Stimulated activated CD4-positive, alpha-beta T cell treated with anti-CD3 and anti-CD28 coated beads, Interleukin-12 subunit alpha, Interleukin-12 subunit beta, amount 100 ng/mL, for 4 hours (primary cell): ENCODE measurements around the gene SPACA7.
"Not testable (repeated sequence)": the region's sequence is repeated elsewhere in the genome, so short reads cannot be mapped to it uniquely, and the experiment has no call there.

Source experiments
- DNase-seq: peaks from one replicate; pipeline ENCODE4 v3.0.0-alpha.2; 2020

Gene SPACA7

GRCh38 chr13:112351825-112352224, 24.3 kb upstream of the SPACA7 start:
- DNase-seq, result no peak

GRCh38 chr13:112353856-112354255, 22.3 kb upstream of the SPACA7 start:
- no peak for DNase-seq

DNA sequence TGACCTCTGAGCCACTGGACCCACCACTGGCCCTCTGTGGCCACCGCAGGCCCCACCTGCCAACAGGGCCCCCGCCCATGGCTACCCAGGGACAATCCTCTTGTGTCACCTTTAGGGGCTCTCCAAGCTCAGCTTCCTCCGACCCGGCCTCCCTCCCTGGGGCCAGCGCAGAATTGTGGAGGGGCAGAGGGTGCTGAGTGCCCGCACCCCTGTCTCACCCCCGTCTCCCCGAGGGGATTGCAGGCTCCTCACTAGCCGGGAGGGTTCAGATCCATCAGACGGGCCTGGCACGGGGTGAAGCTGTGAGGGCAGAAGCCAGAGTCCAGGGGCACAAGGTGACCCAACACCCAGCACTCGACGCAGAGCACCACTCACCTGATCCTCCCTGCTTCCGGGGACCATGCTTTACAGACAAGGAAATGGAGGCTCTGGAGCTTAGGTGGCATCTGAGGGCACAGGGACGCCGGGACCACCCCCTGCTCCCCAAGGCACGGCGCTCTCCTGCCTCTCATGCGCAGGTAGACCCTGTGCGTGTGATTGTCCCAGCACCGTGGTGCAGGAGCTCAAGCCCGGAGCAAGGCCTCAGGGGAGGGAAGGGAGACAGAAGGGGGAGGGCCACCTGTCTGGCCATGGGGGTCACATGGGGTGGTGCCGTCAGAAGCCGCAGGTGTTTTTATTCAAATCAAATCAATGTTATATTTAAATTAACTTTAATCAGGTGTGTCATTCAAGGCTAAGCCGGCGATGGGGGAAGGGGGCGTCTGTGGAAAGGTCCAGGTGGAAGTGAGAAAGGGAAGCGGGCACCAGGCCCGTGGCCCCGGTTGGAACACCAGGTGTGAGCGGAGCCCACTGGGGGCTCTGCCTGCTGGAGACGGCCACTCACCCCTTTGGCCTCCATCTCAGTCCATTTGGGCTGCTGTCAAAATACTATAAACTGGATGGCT, 21.6 kb upstream of the SPACA7 start:
- DNase-seq, result no peak

DNA sequence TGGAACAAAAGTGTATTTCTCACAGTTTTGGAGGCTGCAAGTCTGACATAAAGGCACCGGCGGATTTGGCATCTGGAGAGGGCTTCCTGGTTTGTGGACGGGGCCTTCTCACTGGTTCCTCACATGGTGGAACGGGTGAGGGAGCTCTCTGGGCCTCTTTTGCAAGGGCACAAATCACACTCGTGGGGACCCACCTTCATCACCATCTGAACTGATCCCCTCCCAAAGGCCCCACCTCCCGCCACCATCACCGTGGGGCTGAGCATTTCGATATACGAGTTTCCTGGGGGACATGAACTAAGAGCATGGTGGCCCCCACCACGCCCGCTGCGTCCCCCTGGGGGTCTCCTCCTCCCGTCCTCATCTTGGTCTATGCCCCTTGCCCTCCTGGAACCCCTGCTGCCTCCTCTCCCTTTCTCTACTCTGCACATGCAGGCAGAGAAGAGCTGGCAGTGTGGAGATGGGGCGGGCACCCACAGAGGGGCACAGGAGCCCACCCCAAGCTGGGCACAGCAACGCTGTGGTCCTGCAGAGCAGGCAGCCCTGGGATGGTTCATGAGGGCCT, 20.8 kb upstream of the SPACA7 start:
- no peak for DNase-seq

GRCh38 chr13:112356190-112356589, 20.0 kb upstream of the SPACA7 start:
- no peak for DNase-seq

GRCh38 chr13:112358156-112358555, 18.0 kb upstream of the SPACA7 start:
- no peak for DNase-seq

DNA sequence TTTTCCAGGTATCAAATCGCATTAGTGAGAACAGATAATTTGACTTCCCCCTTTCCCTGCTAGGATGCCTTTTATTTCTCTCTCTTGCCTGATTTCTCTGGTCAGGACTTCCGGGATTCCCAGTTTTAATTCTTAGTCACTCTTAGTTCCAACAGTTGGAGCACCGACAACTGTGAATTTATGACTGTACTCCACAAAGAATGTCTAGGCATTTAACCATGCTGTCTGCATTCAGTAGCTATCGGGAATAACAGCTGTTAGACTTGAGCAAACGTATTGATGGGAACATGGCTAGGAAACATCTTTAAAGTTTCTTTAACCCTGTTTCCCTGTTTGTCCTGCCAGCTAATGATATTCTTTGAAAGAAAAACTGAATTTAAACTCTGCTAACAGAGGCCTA, 14.1 kb upstream of the SPACA7 start:
- no peak for DNase-seq

DNA sequence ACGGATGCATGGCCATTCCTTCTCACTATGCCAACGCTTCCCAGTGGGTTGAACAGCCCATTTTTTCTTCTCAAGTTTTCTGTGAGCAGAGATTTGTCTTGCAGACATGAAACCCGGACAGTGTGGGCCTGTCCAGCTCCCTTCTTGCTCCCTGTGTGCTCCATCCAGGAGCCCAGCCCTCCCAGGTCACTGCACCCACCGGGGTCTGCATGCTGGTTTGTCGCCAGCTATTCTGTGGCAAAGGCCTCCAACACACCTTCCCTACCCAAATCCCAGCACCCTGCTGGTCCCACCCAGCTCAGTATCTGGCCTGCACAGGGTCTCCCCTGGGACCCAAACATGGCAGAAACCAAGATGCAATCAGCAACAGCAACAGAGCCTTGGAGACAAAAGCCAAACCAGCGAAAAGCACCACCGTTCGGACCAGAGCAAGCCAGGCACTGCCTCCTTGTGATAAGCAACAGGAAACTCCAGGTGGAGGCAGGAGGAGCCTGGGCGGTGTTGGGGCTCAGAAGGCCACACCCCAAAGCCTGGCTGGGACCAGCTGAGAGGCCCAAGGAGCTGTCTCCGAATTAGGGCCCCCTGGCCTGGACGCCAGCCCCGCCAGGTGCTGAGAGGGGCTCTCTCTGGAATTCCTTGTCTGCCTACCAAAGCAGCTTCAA, 12.2 kb upstream of the SPACA7 start:
- DNase-seq, result no peak

GRCh38 chr13:112366907-112367646, 9.1 kb upstream of the SPACA7 start:
- no peak for DNase-seq

DNA sequence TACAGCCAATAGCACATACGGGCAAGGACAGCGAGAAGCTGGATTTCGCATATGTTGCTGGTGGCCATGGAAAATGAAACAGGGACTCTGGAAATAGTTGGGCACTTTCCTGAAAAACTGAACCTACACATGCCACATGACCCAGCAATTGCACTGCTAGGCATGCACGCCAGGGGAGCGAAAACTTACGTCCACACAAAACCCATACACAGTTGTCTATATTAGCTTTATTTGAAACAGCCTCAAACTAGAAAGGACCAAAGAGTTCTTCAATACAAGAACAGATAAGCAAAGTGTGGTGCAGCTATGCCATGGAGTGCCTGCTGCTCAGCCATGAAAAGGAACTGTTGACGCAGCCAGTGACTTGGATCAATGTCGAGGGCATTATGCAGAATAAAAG, 7.3 kb upstream of the SPACA7 start:
- DNase-seq, result no peak

DNA sequence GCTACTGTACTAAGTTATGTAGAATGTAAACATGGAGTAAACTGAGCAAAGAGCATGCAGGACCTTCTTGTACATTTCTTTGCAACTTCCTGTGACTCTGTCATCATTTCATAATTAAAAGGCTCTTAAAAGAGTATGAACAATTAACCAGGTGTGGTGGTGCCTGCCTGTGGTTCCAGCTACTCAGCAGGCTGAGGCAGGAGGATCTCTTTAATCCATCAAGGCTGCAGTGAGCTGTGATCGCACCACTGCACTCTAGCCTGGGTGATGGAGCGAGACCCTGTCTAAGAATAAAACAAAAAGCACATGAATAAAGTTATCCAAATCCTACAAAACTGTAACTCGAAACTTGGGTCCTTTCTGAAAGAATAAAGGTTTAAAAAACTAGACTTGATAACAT, 5.8 kb upstream of the SPACA7 start:
- DNase-seq, result no peak

DNA sequence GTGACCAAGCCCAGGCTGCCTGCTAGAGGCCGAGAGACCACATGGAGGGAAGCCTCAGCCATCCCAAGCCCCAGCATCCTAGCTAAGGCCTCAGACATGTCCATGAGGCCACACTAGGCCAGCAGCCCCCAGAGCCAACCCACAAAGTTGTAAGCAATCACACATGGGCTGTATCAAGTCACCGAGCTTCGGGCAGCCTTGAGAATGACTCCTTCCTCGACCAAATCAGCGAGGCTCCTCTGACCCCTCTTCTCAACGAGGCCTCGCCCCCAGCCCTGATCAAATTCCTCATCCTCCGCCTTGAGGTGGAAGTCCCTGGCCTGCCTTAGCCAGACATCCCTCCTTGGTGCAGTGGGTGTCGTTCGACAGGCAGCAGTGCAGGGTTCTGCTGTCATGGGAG, 1.9 kb upstream of the SPACA7 start:
- DNase-seq, result no peak

- DNase-seq, result no peak
Observed at GRCh38 chr13:112391746-112392145, 15.6 kb downstream of the SPACA7 start.

DNA sequence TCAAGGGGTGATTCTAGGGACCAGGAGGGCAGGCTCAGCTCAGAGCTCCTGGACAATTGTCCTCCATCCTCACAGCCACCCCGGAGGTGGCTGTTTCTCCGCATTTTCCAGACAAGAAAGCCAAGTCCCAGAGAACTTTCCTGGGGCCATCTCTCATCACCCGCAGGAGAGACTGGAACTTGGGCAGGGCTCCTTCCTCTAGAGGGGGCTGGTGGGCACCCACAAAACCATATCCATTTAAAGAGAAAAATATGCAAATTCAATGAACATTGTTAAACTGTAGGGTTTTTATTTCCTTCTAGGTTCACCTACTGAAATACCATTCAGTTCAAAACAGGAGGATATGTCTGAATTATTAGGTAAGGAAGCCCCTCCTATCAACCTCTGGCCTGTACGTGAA, 16.6 kb downstream of the SPACA7 start:
- no peak for DNase-seq

GRCh38 chr13:112395022-112395421, 18.9 kb downstream of the SPACA7 start:
- not testable (repeated sequence) for DNase-seq

GRCh38 chr13:112395941-112396340, 19.8 kb downstream of the SPACA7 start:
- DNase-seq, result not testable (repeated sequence)

- DNase-seq, result no peak
Observed at GRCh38 chr13:112397108-112397507, 21.0 kb downstream of the SPACA7 start.

DNA sequence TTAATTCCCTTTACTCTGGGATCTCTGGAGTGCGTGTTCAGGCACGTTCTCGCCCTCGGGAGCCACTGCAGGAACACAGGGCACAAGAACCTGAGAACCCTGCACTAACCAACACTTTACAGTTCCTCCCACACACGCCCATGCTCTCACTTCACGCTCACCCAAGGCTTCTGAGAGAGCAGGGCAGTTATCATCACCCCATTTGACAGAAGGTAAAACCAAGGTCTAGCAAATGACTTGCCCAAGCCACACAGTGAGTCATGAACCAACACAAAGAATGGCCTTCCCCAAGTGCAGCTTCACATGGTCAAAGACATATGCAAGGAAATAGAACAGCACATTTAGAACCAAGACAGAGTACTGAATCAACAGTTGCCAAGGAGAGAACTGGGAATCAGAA, 22.2 kb downstream of the SPACA7 start:
- DNase-seq, result not testable (repeated sequence)

GRCh38 chr13:112409828-112410227, 33.7 kb downstream of the SPACA7 start:
- DNase-seq, result not testable (repeated sequence)

DNA sequence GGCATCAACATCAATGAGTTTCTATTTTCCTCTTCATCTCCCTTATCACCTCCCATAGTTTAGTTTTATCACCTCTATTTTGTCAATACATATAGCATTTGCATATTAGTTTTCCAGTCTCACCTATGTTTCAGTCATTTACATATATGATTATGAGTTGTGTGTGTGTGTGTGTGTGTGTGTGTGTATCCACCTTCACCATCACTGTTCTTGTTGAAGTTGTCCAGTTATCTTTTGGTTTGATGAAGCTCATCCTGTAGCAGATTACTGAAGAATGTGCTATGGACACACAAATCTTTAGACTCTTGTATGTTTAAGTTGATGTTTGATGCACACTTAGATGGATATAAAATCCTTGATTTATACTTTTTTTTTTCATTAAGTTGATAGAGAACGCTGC, 40.5 kb downstream of the SPACA7 start:
- DNase-seq, result no peak

DNA sequence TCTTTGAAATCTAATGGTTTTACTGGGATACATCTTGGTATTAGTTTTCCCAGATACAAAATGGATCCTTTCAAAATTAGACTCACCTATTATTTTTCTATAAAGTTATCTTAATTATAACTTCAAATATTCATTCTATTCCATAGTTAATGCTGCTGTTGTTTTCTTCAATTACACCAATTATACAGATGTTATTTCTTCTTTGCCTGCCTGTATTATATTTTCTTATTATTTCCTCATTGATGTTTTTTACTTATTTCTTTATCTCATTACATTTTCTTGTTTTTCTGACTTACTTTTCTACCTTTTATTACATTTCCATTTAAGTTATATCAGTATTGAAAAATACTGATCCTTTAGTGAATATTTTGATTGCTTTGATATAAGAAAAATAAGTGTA, 40.9 kb downstream of the SPACA7 start:
- DNase-seq, result no peak

DNA sequence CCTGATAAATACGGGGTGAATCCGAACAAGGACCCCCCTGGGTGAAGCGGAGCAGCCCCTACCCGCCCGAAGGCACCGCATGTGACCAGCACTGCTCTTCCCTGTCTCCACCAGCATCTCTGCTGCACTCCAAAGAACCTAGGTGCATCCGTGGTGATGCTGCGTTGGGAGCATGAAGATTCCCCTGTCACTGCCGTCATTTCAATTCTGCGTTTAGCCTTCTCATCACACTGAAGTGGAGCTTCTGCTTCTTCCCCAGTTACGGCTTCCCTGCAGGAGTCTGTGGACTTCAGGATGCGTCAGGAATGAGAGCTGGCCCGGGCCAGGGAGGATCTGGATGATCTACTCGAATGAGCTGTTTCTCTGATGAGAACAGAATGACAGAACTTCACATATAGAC, 47.9 kb downstream of the SPACA7 start:
- DNase-seq, result no peak

DNA sequence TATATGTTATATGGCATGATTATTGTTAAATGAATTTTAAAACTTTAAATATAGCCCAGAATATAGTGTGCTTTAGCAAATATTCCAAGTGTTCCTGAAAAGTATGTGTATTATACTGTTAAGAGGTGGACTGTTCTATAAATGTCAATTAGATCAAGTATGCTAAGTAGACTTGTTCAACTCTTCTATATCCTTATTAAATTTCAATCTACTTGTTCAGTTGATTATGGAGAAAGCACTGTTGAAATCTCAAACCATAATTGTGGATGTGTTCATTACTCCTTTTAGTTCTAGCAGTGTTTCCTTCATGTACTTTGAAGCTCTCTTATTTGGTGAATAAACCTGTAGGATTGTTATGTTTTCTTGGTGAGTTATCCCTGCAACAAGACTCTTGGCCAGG, 52.5 kb downstream of the SPACA7 start:
- DNase-seq, result no peak
